ENCODE results near the gene NRG3. TPM values are rescaled to one million over a fixed set of nuclear protein-coding genes. Genes with fewer than 3 reads are reported as not detected.

NRG3 gene
- total and polyA plus RNA-seq, 2 of the 8 experiments (the other 6 are each of a cell fraction or from before 2014, with no cell fraction given): 4.2 to 5.0 TPM

- no peak for TF ChIP-seq SIN3A (conservative IDR thresholded peaks at IDR 0.05 in 1 of 2, IDR thresholded peaks at IDR 0.05 in 1 of 2; ENCODE audit: low read depth in 1 of 2, low read length in 2 of 2)
- TF ChIP-seq HDAC2 (IDR thresholded peaks at IDR 0.05; ENCODE audit: borderline replicate concordance in 1 of 2, low read depth in 2 of 2, low read length in 2 of 2): no peak
- no peak for TF ChIP-seq CHD2 (IDR thresholded peaks at IDR 0.05; ENCODE audit: low read length)
- no peak for TF ChIP-seq POLR2AphosphoS5 (IDR thresholded peaks at IDR 0.05; ENCODE audit: low read depth, low read length)
- TF ChIP-seq CHD1 (IDR thresholded peaks at IDR 0.05; ENCODE audit: low read depth, low read length): no peak
These were observed 1067.5 kb downstream of the NRG3 start (continued) for GRCh38 chr10:82942286-82943099.
